Measurements from ENCODE around the gene MVB12B.

DNA sequence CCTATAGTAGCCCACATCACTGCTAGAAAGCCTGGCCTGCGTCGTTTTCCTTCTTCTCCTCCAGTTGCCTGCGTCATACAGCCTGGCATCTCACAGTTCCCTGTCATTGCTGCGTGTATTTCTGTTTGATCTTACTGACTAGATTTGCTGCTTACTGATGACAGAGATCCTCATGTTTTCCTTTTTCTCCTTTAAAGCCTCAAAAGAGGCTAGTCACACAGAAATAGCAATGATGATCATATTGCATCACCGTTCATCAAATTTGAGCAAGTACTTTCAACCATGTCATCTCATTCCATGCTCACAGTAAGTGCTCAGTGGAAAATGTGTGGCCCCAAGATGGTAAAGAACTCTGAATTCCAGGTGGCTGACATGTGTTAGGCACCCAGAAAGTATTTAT is 76.8 kb downstream of the MVB12B start:
- TF ChIP-seq RAD21 (IDR thresholded peaks at IDR 0.05; ENCODE audit: low read depth) (no peak), EGR1 (IDR thresholded peaks at IDR 0.05) (no peak), EP300 (IDR thresholded peaks at IDR 0.05; ENCODE audit: borderline replicate concordance) (no peak), CREB1 (IDR thresholded peaks at IDR 0.05; ENCODE audit: low read depth) (no peak), NFIC (IDR thresholded peaks at IDR 0.05) (no peak), TEAD4 (IDR thresholded peaks at IDR 0.05) (no peak)
- TF ChIP-seq, protein P1, sequence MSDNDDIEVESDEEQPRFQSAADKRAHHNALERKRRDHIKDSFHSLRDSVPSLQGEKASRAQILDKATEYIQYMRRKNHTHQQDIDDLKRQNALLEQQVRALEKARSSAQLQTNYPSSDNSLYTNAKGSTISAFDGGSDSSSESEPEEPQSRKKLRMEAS (IDR thresholded peaks at IDR 0.05): no peak

Data from Ishikawa (cell line).